Smooth muscle cell (in vitro differentiated cells): ENCODE measurements around the gene PAWR. TPM values are rescaled to one million over a fixed set of nuclear protein-coding genes. Genes with fewer than 3 reads are reported as not detected.
"Not testable (repeated sequence)": the region's sequence is repeated elsewhere in the genome, so short reads cannot be mapped to it uniquely, and the experiment has no call there.

ENCODE experiments used
- DNase-seq: peaks from one replicate; lab custom pipeline; 2025; ENCODE audit not compliant: unreplicated experiment; lab: John Stamatoyannopoulos, UW
- H2AFZ ChIP-seq: fragments of 200-600 bp; sonication (generic); 2 replicates; pipeline ENCODE4 v1.6.0; 2016; ENCODE audit warnings: antibody characterized with exemption, low read depth, mild to moderate bottlenecking
- H3F3A ChIP-seq: fragments of 200-600 bp; sonication (generic); 2 replicates; pipeline ENCODE4 v1.6.0; 2017; ENCODE audit warnings: antibody characterized with exemption, low read depth
- H3K27ac ChIP-seq: fragments of 200-600 bp; sonication (generic); 2 replicates; pipeline ENCODE4 v1.5.1; 2016; ENCODE audit warnings: low read depth, mild to moderate bottlenecking
- H3K27me3 ChIP-seq: fragments of 200-600 bp; sonication (generic); 2 replicates; pipeline ENCODE4 v1.6.1; 2016; ENCODE audit warnings: low read depth, mild to moderate bottlenecking
- H3K36me3 ChIP-seq: fragments of 200-600 bp; sonication (generic); 2 replicates; pipeline ENCODE4 v1.5.1; 2016; ENCODE audit warnings: low read depth
- H3K4me1 ChIP-seq: fragments of 200-600 bp; sonication (generic); 2 replicates; pipeline ENCODE4 v1.5.1; 2016; ENCODE audit warnings: low read depth
- H3K4me2 ChIP-seq: fragments of 200-600 bp; sonication (generic); 2 replicates; pipeline ENCODE4 v1.6.0; 2016; ENCODE audit warnings: mild to moderate bottlenecking
- H3K4me3 ChIP-seq: fragments of 200-600 bp; sonication (generic); 2 replicates; pipeline ENCODE4 v1.5.1; 2016; ENCODE audit warnings: mild to moderate bottlenecking
- H3K79me2 ChIP-seq: fragments of 200-600 bp; sonication (generic); 2 replicates; pipeline ENCODE4 v1.6.0; 2016; ENCODE audit warnings: low read depth, mild to moderate bottlenecking
- H3K9ac ChIP-seq: fragments of 200-600 bp; sonication (generic); 2 replicates; pipeline ENCODE4 v1.6.0; 2016; ENCODE audit warnings: low read depth
- H3K9me3 ChIP-seq: fragments of 200-600 bp; sonication (generic); replicated peaks from 2 replicates; pipeline ENCODE4 v1.5.1; 2016; ENCODE audit warnings: low read depth
- H4K20me1 ChIP-seq: fragments of 200-600 bp; sonication (generic); 2 replicates; pipeline ENCODE4 v1.6.0; 2016; ENCODE audit warnings: low read depth
- WGBS: methylation state at CpG from one replicate; pipeline ENCODE4 v1.1.7; 2016; ENCODE audit warnings: low lambda C conversion rate; 5-methylcytosine and 5-hydroxymethylcytosine counted together
- polyA plus RNA-seq: library from polyadenylated mRNA; unstranded; fragments of >200 nt; fragmentation: Nextera tagmentation; extraction: Ambion mirVana; gene quantifications from 2 replicates; pipeline ENCODE4 v1.2.1, GENCODE V29; 2016
- total RNA-seq: library from RNA; depleted of rRNA; stranded (reverse); fragments of >200 nt; gene quantifications from 2 replicates; pipeline ENCODE4 v1.2.3, GENCODE V29; 2014
- TF ChIP-seq, protein P1 (sequence below): fragments of 200-600 bp; sonication (generic); IDR thresholded peaks from 2 replicates; pipeline ENCODE4 v1.5.1; 2017; ENCODE audit warnings: borderline replicate concordance, mild to moderate bottlenecking, antibody characterized with exemption; ENCODE audit not compliant: insufficient read depth, poor library complexity, severe bottlenecking

Gene PAWR
- total and polyA plus RNA-seq, 2 experiments from 2014 or later: 33.1 to 45.4 TPM

DNA sequence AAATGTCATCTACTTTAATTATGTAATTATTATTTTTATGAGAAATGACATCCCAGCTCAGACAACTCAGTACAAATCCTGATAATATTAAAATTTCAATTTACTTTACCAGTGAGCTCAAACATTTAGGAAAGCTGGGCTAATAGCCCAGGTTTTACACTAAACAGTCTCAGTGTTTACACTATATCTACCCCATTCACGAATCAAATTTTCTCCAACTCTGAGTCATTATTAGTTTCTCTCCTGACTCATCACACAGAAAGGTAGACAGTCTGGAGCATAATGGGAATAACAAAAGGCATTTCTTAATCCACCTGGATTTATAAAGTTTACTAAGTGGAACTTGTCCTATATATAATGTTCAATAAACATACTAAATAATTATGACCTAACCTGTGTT, 5.7 kb downstream of the PAWR start:
- H4K20me1 ChIP-seq: peaks cover 49% of the 10 kb centered on the region
- TF ChIP-seq, protein P1, sequence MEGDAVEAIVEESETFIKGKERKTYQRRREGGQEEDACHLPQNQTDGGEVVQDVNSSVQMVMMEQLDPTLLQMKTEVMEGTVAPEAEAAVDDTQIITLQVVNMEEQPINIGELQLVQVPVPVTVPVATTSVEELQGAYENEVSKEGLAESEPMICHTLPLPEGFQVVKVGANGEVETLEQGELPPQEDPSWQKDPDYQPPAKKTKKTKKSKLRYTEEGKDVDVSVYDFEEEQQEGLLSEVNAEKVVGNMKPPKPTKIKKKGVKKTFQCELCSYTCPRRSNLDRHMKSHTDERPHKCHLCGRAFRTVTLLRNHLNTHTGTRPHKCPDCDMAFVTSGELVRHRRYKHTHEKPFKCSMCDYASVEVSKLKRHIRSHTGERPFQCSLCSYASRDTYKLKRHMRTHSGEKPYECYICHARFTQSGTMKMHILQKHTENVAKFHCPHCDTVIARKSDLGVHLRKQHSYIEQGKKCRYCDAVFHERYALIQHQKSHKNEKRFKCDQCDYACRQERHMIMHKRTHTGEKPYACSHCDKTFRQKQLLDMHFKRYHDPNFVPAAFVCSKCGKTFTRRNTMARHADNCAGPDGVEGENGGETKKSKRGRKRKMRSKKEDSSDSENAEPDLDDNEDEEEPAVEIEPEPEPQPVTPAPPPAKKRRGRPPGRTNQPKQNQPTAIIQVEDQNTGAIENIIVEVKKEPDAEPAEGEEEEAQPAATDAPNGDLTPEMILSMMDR: no peak
- H3K4me3 ChIP-seq: no peak overlapping the region
- WGBS: 0% methylated on average over 1 of the region's 1 CpG
- H3F3A ChIP-seq: peaks cover under 1% of the 10 kb centered on the region
- H3K79me2 ChIP-seq: peaks cover 96% of the 10 kb centered on the region
- no peaks in the 10 kb centered on the region for H3K36me3 ChIP-seq
- peaks cover 47% of the 10 kb centered on the region for H3K4me1 ChIP-seq
- H3K9me3 ChIP-seq: no peaks in the 10 kb centered on the region
- H3K4me2 ChIP-seq: peak overlapping the region; percentile 85
- no peak for DNase-seq
- H3K27me3 ChIP-seq: no peaks in the 10 kb centered on the region
- no peak overlapping the region for H2AFZ ChIP-seq
- H3K27ac ChIP-seq: peak overlapping the region; percentile 98
- H3K9ac ChIP-seq: peak overlapping the region; percentile 79

DNA sequence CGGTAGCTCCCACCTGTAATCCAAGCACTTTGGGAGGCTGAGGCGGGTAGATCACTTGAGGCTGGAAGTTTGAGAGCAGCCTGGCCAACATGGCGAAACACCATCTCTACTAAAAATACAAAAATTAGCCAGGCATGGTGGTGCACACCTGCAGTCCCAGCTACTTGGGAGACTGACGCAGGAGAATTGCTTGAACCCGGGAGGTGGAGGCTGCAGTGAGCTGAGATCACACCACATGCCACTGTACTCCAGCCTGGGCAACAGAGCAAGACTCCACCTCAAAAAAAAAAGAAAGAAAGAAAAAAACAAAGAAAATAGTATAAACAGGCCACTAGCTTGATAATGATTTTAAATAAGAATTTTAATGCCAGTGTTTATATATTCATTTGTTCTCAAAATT, 6.4 kb downstream of the PAWR start:
- DNase-seq, H3F3A ChIP-seq, H2AFZ ChIP-seq, H3K36me3 ChIP-seq, H3K27me3 ChIP-seq, H3K4me3 ChIP-seq, H3K9me3 ChIP-seq: not testable (repeated sequence)
- Histone ChIP-seq H3K9ac (peak overlapping the region; percentile 79), H3K4me1 (peaks cover 45% of the 10 kb centered on the region), H4K20me1 (peaks cover 55% of the 10 kb centered on the region), H3K27ac (peak overlapping the region; percentile 98), H3K4me2 (peak overlapping the region; percentile 85), H3K79me2 (peaks cover 98% of the 10 kb centered on the region)
- WGBS: 98% methylated on average over 5 of the region's 5 CpGs

DNA sequence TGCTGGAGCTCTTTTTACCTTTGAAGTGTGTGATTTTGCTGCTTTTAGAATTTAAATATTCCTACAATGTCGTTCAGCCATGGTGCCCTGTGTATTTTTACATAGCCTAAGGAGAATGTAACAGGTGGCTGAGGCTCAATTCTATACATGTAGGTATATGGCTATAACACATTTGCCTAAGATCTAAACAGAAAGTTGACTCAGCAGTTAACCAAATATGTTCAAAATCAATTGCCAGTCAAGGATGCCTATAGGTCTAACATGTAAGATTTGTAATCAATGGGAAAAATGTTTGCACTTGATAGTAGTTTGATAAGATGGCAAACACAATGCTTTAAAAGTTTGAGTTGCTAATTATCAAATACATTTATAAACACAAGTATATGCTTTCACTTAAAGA, 8.2 kb downstream of the PAWR start:
- H3K27ac ChIP-seq: no peak overlapping the region
- H3K36me3 ChIP-seq: no peaks in the 10 kb centered on the region
- peaks cover 98% of the 10 kb centered on the region for H3K79me2 ChIP-seq
- peaks cover 58% of the 10 kb centered on the region for H4K20me1 ChIP-seq
- H3K4me3 ChIP-seq: no peak overlapping the region
- H3K4me1 ChIP-seq: peaks cover 30% of the 10 kb centered on the region
- H3K4me2 ChIP-seq: no peak overlapping the region
- H3F3A ChIP-seq: no peaks in the 10 kb centered on the region
- no peaks in the 10 kb centered on the region for H3K27me3 ChIP-seq
- no peaks in the 10 kb centered on the region for H3K9me3 ChIP-seq
- 60% methylated on average over 1 of the region's 1 CpG for WGBS
- TF ChIP-seq, protein P1: no peak
- DNase-seq: no peak
- no peak overlapping the region for H3K9ac ChIP-seq
- H2AFZ ChIP-seq: no peak overlapping the region

DNA sequence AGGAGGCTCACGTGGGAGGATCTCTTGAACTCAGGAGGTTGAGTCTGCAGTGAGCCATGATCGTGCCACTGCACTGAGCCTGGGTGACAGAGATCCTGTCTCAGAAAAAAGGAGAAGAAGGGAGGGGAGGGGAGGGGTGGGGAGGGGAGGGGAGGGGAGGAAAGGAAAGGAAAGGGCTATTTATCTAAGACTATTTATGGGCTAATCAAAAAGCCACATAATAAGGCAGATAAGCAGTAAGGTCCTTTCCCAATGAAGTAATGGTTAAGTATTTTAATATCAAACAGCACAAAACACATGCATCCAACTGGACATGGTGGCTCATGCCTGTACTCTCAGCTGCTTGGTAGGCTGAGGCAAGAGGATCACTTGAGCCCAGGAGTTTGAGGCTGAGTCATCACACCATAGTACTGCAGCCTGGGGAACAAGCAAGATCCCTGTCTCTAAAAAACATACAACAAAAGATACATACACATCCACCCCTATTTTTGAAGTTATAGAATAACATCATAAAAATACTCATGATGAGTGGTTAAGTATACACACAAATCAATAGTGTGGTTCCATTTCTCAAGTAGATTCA, 9.7 kb downstream of the PAWR start:
- Histone ChIP-seq H3K36me3 (no peaks in the 10 kb centered on the region), H2AFZ (no peak overlapping the region), H3K9ac (no peak overlapping the region), H3K4me1 (peaks cover 17% of the 10 kb centered on the region), H3F3A (no peaks in the 10 kb centered on the region), H4K20me1 (peaks cover 70% of the 10 kb centered on the region), H3K9me3 (no peaks in the 10 kb centered on the region), H3K79me2 (peaks cover 98% of the 10 kb centered on the region), H3K4me3 (no peak overlapping the region), H3K27me3 (no peaks in the 10 kb centered on the region), H3K27ac (peak overlapping the region; percentile 8), H3K4me2 (no peak overlapping the region)
- TF ChIP-seq, protein P1: no peak
- no peak for DNase-seq
- WGBS: 68% methylated on average over 2 of the region's 2 CpGs
